Measurements from ENCODE around the gene NEK10.

- TF ChIP-seq CTCF (conservative IDR thresholded peaks at IDR 0.05; ENCODE audit: low read depth, low read length) = no peak
- TF ChIP-seq EZH2phosphoT487 (IDR thresholded peaks at IDR 0.05; ENCODE audit: borderline replicate concordance, low read length) = no peak
- TF ChIP-seq EZH2 (IDR thresholded peaks at IDR 0.05; ENCODE audit: low read length, unreplicated experiment) = no peak
These were observed 289.5 kb downstream of the NEK10 start for GRCh38 chr3:27079427-27080257.

Measured in PC-3 (cell line).